22Rv1 (cell line): Measurements from ENCODE around the gene SYNM.

Source experiments
- ZFX ChIP-seq: fragments of 450-650 bp; IDR thresholded peaks from 2 replicates; pipeline ENCODE4 v1.6.1; 2017; ENCODE audit warnings: antibody characterized with exemption, borderline replicate concordance
- TF ChIP-seq, protein P1 (sequence below): fragments of 450-650 bp; IDR thresholded peaks from 2 replicates; pipeline ENCODE4 v1.5.1; 2017; ENCODE audit warnings: mild to moderate bottlenecking

- TF ChIP-seq, protein P1, sequence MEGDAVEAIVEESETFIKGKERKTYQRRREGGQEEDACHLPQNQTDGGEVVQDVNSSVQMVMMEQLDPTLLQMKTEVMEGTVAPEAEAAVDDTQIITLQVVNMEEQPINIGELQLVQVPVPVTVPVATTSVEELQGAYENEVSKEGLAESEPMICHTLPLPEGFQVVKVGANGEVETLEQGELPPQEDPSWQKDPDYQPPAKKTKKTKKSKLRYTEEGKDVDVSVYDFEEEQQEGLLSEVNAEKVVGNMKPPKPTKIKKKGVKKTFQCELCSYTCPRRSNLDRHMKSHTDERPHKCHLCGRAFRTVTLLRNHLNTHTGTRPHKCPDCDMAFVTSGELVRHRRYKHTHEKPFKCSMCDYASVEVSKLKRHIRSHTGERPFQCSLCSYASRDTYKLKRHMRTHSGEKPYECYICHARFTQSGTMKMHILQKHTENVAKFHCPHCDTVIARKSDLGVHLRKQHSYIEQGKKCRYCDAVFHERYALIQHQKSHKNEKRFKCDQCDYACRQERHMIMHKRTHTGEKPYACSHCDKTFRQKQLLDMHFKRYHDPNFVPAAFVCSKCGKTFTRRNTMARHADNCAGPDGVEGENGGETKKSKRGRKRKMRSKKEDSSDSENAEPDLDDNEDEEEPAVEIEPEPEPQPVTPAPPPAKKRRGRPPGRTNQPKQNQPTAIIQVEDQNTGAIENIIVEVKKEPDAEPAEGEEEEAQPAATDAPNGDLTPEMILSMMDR, result no peak
- TF ChIP-seq ZFX, result no peak
Measured at GRCh38 chr15:99057697-99058420, 47.0 kb upstream of the SYNM start.
